Stimulated activated CD4-positive, alpha-beta T cell treated with anti-CD3 and anti-CD28 coated beads, Interleukin-1b, Interleukin-23, amount 100 ng/mL, for 1 hour (primary cell): Measurements from ENCODE around the gene TBC1D5.
"Not testable (repeated sequence)": the region's sequence is repeated elsewhere in the genome, so short reads cannot be mapped to it uniquely, and the experiment has no call there.

Source experiments
- DNase-seq, 2 donors: peaks; one replicate each; pipeline ENCODE4 v3.0.0-alpha.2; 2020; ENCODE audit warnings: low read depth in 2 of 2

Gene TBC1D5

GRCh38 chr3:17749705-17750293 is 7.4 kb upstream of the TBC1D5 start:
- DNase-seq = no peak

GRCh38 chr3:17749281-17749680 is 6.8 kb upstream of the TBC1D5 start:
- no peak for DNase-seq

GRCh38 chr3:17747890-17748247 is 5.4 kb upstream of the TBC1D5 start:
- no peak for DNase-seq

- no peak for DNase-seq
Observed at GRCh38 chr3:17747174-17747889, 4.9 kb upstream of the TBC1D5 start.

- DNase-seq = no peak
Observed at GRCh38 chr3:17745894-17746293, 3.5 kb upstream of the TBC1D5 start.

GRCh38 chr3:17745301-17745700 is 2.9 kb upstream of the TBC1D5 start:
- DNase-seq = no peak

GRCh38 chr3:17744693-17745092 is 2.3 kb upstream of the TBC1D5 start:
- no peak for DNase-seq

GRCh38 chr3:17743658-17743995 is 1.2 kb upstream of the TBC1D5 start:
- no peak for DNase-seq

- no peak for DNase-seq
Observed at GRCh38 chr3:17742880-17743657, 638 bp upstream of the TBC1D5 start.

GRCh38 chr3:17741621-17742101 is 770 bp downstream of the TBC1D5 start:
- no peak for DNase-seq

- DNase-seq = no peak
Observed at GRCh38 chr3:17740721-17741141, 1.7 kb downstream of the TBC1D5 start.

GRCh38 chr3:17738921-17739320 is 3.5 kb downstream of the TBC1D5 start:
- no peak for DNase-seq

- no peak for DNase-seq
Observed at GRCh38 chr3:17738219-17738618, 4.2 kb downstream of the TBC1D5 start.

- DNase-seq = no peak
Observed at GRCh38 chr3:17737591-17737990, 4.8 kb downstream of the TBC1D5 start.

GRCh38 chr3:17735362-17735761 is 7.1 kb downstream of the TBC1D5 start:
- DNase-seq = not testable (repeated sequence)

- DNase-seq = no peak
Observed at GRCh38 chr3:17733768-17734167, 8.7 kb downstream of the TBC1D5 start.

- DNase-seq = no peak
Observed at GRCh38 chr3:17733215-17733614, 9.2 kb downstream of the TBC1D5 start.

- DNase-seq = no peak
Observed at GRCh38 chr3:17730318-17730967, 12.0 kb downstream of the TBC1D5 start.

GRCh38 chr3:17726313-17726712 is 16.1 kb downstream of the TBC1D5 start:
- DNase-seq = no peak

- not testable (repeated sequence) for DNase-seq
Observed at GRCh38 chr3:17725844-17726243, 16.6 kb downstream of the TBC1D5 start.

- no peak for DNase-seq
Observed at GRCh38 chr3:17724948-17725347, 17.5 kb downstream of the TBC1D5 start.

GRCh38 chr3:17724122-17724521 is 18.3 kb downstream of the TBC1D5 start:
- no peak for DNase-seq
